ENCODE results near the gene NEK8. TPM values are rescaled to one million over a fixed set of nuclear protein-coding genes. Genes with fewer than 3 reads are reported as not detected.
"Not testable (repeated sequence)": the region's sequence is repeated elsewhere in the genome, so short reads cannot be mapped to it uniquely, and the experiment has no call there.

The NEK8 gene
- total and polyA plus RNA-seq, 12 donors, result 0.38 to 2.8 (median 1.1) TPM

GRCh38 chr17:28735242-28735722, 6.7 kb downstream of the NEK8 start:
- Histone ChIP-seq H3K4me3 (no peak overlapping the region), H3K27me3 (no peaks in the 10 kb centered on the region), H3K4me1 (no peaks in the 10 kb centered on the region), H3K36me3 (no peaks in the 10 kb centered on the region), H3K9me3 (no peaks in the 10 kb centered on the region), H3K27ac (no peak overlapping the region)
- no peak for TF ChIP-seq CTCF (IDR thresholded peaks at IDR 0.05)
- WGBS, 2 donors, result 82 to 84% methylated on average over 5 of the region's 5 CpGs
- intact Hi-C loops (cut with DNase I), result no loop called here
- no peak for DNase-seq
- ATAC-seq, result no peak

- H3K27ac ChIP-seq; H3K4me1 ChIP-seq; H3K9me3 ChIP-seq; H3K27me3 ChIP-seq; DNase-seq; H3K36me3 ChIP-seq; intact Hi-C loops (cut with DNase I); H3K4me3 ChIP-seq; ATAC-seq: not testable (repeated sequence)
- 93 to 98% methylated on average over 3 to 5 of the region's 8 CpGs for WGBS, 2 donors
These were observed 7.6 kb downstream of the NEK8 start for GRCh38 chr17:28735913-28736769.

- no peak overlapping the region for H3K27ac ChIP-seq
These were observed 8.7 kb downstream of the NEK8 start for GRCh38 chr17:28737316-28737715.

GRCh38 chr17:28737770-28738679, 9.4 kb downstream of the NEK8 start:
- WGBS, 2 donors, result 90 to 91% methylated on average over 22 of the region's 22 CpGs

More at GRCh38 chr17:28737316-28737715, 8.7 kb downstream of the NEK8 start:
- intact Hi-C loops (cut with DNase I), result no loop called here
- 97% methylated on average over 12 of the region's 12 CpGs for WGBS, 2 donors
- H3K9me3 ChIP-seq, result no peaks in the 10 kb centered on the region
- no peaks in the 10 kb centered on the region for H3K27me3 ChIP-seq
- DNase-seq, result no peak
- H3K4me3 ChIP-seq, result no peak overlapping the region
- no peak for TF ChIP-seq CTCF (IDR thresholded peaks at IDR 0.05)
- no peak for ATAC-seq
- H3K36me3 ChIP-seq, result no peaks in the 10 kb centered on the region
- peaks cover 0 to 12% (median 0%) of the 10 kb centered on the region in 9 donors for H3K4me1 ChIP-seq

More at GRCh38 chr17:28737770-28738679, 9.4 kb downstream of the NEK8 start:
- Histone ChIP-seq H3K36me3 (no peaks in the 10 kb centered on the region), H3K4me1 (peaks cover 0 to 19% (median 1%) of the 10 kb centered on the region in 9 donors), H3K9me3 (no peaks in the 10 kb centered on the region), H3K4me3 (no peak overlapping the region), H3K27ac (no peak overlapping the region), H3K27me3 (no peaks in the 10 kb centered on the region)
- no peak for DNase-seq
- peak in 2 of 8 donors; percentile 11 to 13 for ATAC-seq
- TF ChIP-seq CTCF (IDR thresholded peaks at IDR 0.05), result no peak
- intact Hi-C loops (cut with DNase I), result no loop called here
